OCI-LY3 (cell line): ENCODE data around the gene NIN.

Source experiments
- H2AFZ ChIP-seq: fragments of 200-600, 300-600 bp; shearing (Covaris generic); 2 replicates; pipeline ENCODE4 v1.6.0; 2014; ENCODE audit warnings: antibody characterized with exemption, low read depth, low read length
- H3K27ac ChIP-seq: fragments of 200-600, 300-600 bp; sonication (generic); 2 replicates; pipeline ENCODE4 v1.5.1; 2014; ENCODE audit warnings: mild to moderate bottlenecking, low read length, moderate library complexity, mixed read lengths
- H3K27me3 ChIP-seq: fragments of 200-600, 300-600 bp; sonication (generic); 2 replicates; pipeline ENCODE4 v1.6.1; 2014; ENCODE audit warnings: low read depth, low read length, mixed read lengths
- H3K36me3 ChIP-seq: fragments of 200-600, 300-600 bp; sonication (generic); replicated peaks from 2 replicates; pipeline ENCODE3; 2014; ENCODE audit warnings: low read depth, low read length, mixed read lengths
- H3K4me1 ChIP-seq: fragments of 300-600, 200-600 bp; sonication (generic); 2 replicates; pipeline ENCODE4 v1.6.1; 2014; ENCODE audit warnings: low read length, mixed read lengths
- H3K4me2 ChIP-seq: fragments of 200-600, 300-600 bp; sonication (generic); 2 replicates; pipeline ENCODE4 v1.6.1; 2014; ENCODE audit warnings: low read length, mixed read lengths
- H3K4me3 ChIP-seq: fragments of 300-600, 200-600 bp; sonication (generic); 2 replicates; pipeline ENCODE4 v1.5.1; 2014; ENCODE audit warnings: antibody characterized with exemption, mild to moderate bottlenecking, low read length, moderate library complexity
- H3K79me2 ChIP-seq: fragments of 300-600, 200-600 bp; shearing (Covaris generic); 2 replicates; pipeline ENCODE4 v1.6.1; 2014; ENCODE audit warnings: mild to moderate bottlenecking, low read length, mixed read lengths
- H3K9ac ChIP-seq: fragments of 300-600, 200-600 bp; shearing (Covaris generic); 2 replicates; pipeline ENCODE4 v1.6.0; 2014; ENCODE audit warnings: mild to moderate bottlenecking, low read length, moderate library complexity
- H3K9me3 ChIP-seq: fragments of 200-600, 300-600 bp; shearing (Covaris generic); 2 replicates; pipeline ENCODE4 v1.6.1; 2014; ENCODE audit warnings: low read length, mixed read lengths; ENCODE audit not compliant: insufficient read depth
- H4K20me1 ChIP-seq: fragments of 200-600, 300-600 bp; sonication (generic); 2 replicates; pipeline ENCODE4 v1.6.1; 2016; ENCODE audit warnings: low read length, mixed read lengths; ENCODE audit not compliant: insufficient read depth
- CTCF ChIP-seq: fragments of 200-600, 300-600 bp; sonication (generic); IDR thresholded peaks from 2 replicates; pipeline ENCODE4 v1.5.1; 2014; ENCODE audit warnings: antibody characterized with exemption, low read length, low read depth
- EZH2phosphoT487 ChIP-seq: fragments of 200-600 bp; shearing (Covaris generic); IDR thresholded peaks from 2 replicates; pipeline ENCODE4 v1.6.1; 2018; ENCODE audit warnings: antibody characterized with exemption, mixed run types, low read depth

Gene NIN

GRCh38 chr14:50830044-50830931, 674 bp downstream of the NIN start:
- H3K4me2 ChIP-seq = peak overlapping the region; percentile 89
- peaks cover 30% of the 10 kb centered on the region for H3K4me1 ChIP-seq
- H4K20me1 ChIP-seq = peaks cover 44% of the 10 kb centered on the region
- peak overlapping the region; percentile 90 for H3K4me3 ChIP-seq
- TF ChIP-seq EZH2phosphoT487 (no peak), CTCF (no peak)
- H3K9ac ChIP-seq = peak overlapping the region; percentile 86
- peaks cover 5% of the 10 kb centered on the region; the same call in 1 of the 2 replicates for H3K27me3 ChIP-seq
- peak overlapping the region; percentile 78 for H3K27ac ChIP-seq
- no peaks in the 10 kb centered on the region for H3K9me3 ChIP-seq
- peaks cover 55% of the 10 kb centered on the region for H3K79me2 ChIP-seq
- peaks cover 39% of the 10 kb centered on the region for H3K36me3 ChIP-seq
- H2AFZ ChIP-seq = no peak overlapping the region

- no peak overlapping the region for H2AFZ ChIP-seq
- TF ChIP-seq EZH2phosphoT487 = no peak
- TF ChIP-seq CTCF = no peak
- H3K4me1 ChIP-seq = peaks cover 34% of the 10 kb centered on the region
- H3K9ac ChIP-seq = peak overlapping the region; percentile 86
- H3K4me2 ChIP-seq = peak overlapping the region; percentile 89
- peaks cover 5% of the 10 kb centered on the region; the same call in 1 of the 2 replicates for H3K27me3 ChIP-seq
- H3K4me3 ChIP-seq = peak overlapping the region; percentile 90
- H3K9me3 ChIP-seq = no peaks in the 10 kb centered on the region
- H3K79me2 ChIP-seq = peaks cover 63% of the 10 kb centered on the region
- H4K20me1 ChIP-seq = peaks cover 51% of the 10 kb centered on the region
- H3K36me3 ChIP-seq = peaks cover 39% of the 10 kb centered on the region
- H3K27ac ChIP-seq = peak overlapping the region; percentile 78
Observed at GRCh38 chr14:50829489-50830043, 1.4 kb downstream of the NIN start.

- peaks cover 39% of the 10 kb centered on the region for H3K36me3 ChIP-seq
- H3K9ac ChIP-seq = peak overlapping the region; percentile 86
- no peak for TF ChIP-seq EZH2phosphoT487
- no peak for TF ChIP-seq CTCF
- H3K9me3 ChIP-seq = no peaks in the 10 kb centered on the region
- peaks cover 56% of the 10 kb centered on the region for H4K20me1 ChIP-seq
- H3K4me3 ChIP-seq = peak overlapping the region; percentile 90
- H3K27me3 ChIP-seq = peaks cover 5% of the 10 kb centered on the region; the same call in 1 of the 2 replicates
- H3K4me2 ChIP-seq = peak overlapping the region; percentile 89
- no peak overlapping the region for H2AFZ ChIP-seq
- H3K79me2 ChIP-seq = peaks cover 67% of the 10 kb centered on the region
- peaks cover 40% of the 10 kb centered on the region for H3K4me1 ChIP-seq
- H3K27ac ChIP-seq = no peak overlapping the region
Observed at GRCh38 chr14:50828721-50829488, 2.1 kb downstream of the NIN start.
